Muscle of arm (tissue), 12 donors: ENCODE results near the gene ELN. TPM values are rescaled to one million over a fixed set of nuclear protein-coding genes. Genes with fewer than 3 reads are reported as not detected.
"Not testable (repeated sequence)": the region's sequence is repeated elsewhere in the genome, so short reads cannot be mapped to it uniquely, and the experiment has no call there.

Source experiments
- DNase-seq: peaks from one replicate; pipeline ENCODE4 v3.0.0-alpha.2; 2013
- polyA plus RNA-seq, 12 donors: library from polyadenylated mRNA; unstranded; fragments of 120-200 nt; gene quantifications; one replicate each; pipeline ENCODE4 v1.2.1, GENCODE V29; 2013; ENCODE audit not compliant: insufficient read length in 12 of 12

ELN gene
- polyA plus RNA-seq, 12 donors = 67.0 to 192 (median 103) TPM; not detected in 1

- no peak for DNase-seq
Observed at GRCh38 chr7:74040791-74041520, 13.0 kb downstream of the ELN start.

GRCh38 chr7:74042746-74043522, 15.0 kb downstream of the ELN start:
- no peak for DNase-seq

- peak; percentile 52 for DNase-seq
Observed at GRCh38 chr7:74043523-74043951, 15.6 kb downstream of the ELN start.

- no peak for DNase-seq
Observed at GRCh38 chr7:74044366-74045350, 16.7 kb downstream of the ELN start.

- DNase-seq = not testable (repeated sequence)
Observed at GRCh38 chr7:74046581-74046980, 18.6 kb downstream of the ELN start.

- no peak for DNase-seq
Observed at GRCh38 chr7:74047804-74048380, 19.9 kb downstream of the ELN start.

GRCh38 chr7:74048999-74049599, 21.1 kb downstream of the ELN start:
- DNase-seq = no peak

GRCh38 chr7:74049997-74050798, 22.2 kb downstream of the ELN start:
- DNase-seq = no peak

- DNase-seq = no peak
Observed at GRCh38 chr7:74051193-74051592, 23.2 kb downstream of the ELN start.

GRCh38 chr7:74051629-74052410, 23.8 kb downstream of the ELN start:
- no peak for DNase-seq

GRCh38 chr7:74052628-74053027, 24.7 kb downstream of the ELN start:
- no peak for DNase-seq

- DNase-seq = no peak
Observed at GRCh38 chr7:74053589-74054186, 25.7 kb downstream of the ELN start.

- no peak for DNase-seq
Observed at GRCh38 chr7:74056096-74056915, 28.3 kb downstream of the ELN start.

GRCh38 chr7:74057216-74057925, 29.4 kb downstream of the ELN start:
- no peak for DNase-seq

GRCh38 chr7:74057987-74058386, 30.0 kb downstream of the ELN start:
- no peak for DNase-seq

- no peak for DNase-seq
Observed at GRCh38 chr7:74058486-74058885, 30.5 kb downstream of the ELN start.

GRCh38 chr7:74059037-74059436, 31.1 kb downstream of the ELN start:
- DNase-seq = no peak
